PC-3 (cell line): ENCODE data around the gene SLC2A4. TPM values are rescaled to one million over a fixed set of nuclear protein-coding genes. Genes with fewer than 3 reads are reported as not detected.

ENCODE experiments used
- ATAC-seq: fragments of 200-7000 bp; cut with Tn5 transposase; 2 replicates; pipeline ENCODE4 v1.9.1; 2020; ENCODE audit warnings: mild to moderate bottlenecking, moderate library complexity
- BruUV-seq: library from RNA; stranded (reverse); fragments of 400-500 nt; replicated peaks from 2 replicates; lab custom pipeline; 2021; lab: Mats Ljungman, UMichigan
- CTCF ChIA-PET: fragments of 300-600 bp; sonication (Branson Sonifier 250); formaldehyde crosslinking; loops from one replicate; lab custom pipeline; 2022; ENCODE audit warnings: antibody characterized with exemption; lab: Charles Lee
- POLR2A ChIA-PET: fragments of 300-600 bp; sonication (Branson Sonifier 250); formaldehyde crosslinking; loops from one replicate; lab custom pipeline; 2022; ENCODE audit warnings: antibody characterized with exemption; ENCODE audit not compliant: unreplicated experiment; lab: Charles Lee
- DNase-seq: peaks from one replicate; pipeline ENCODE4 v3.0.0-alpha.2; 2015
- H2AFZ ChIP-seq: fragments of 300-600 bp; sonication (generic); 2 replicates; pipeline ENCODE4 v1.6.0; 2016; ENCODE audit warnings: antibody characterized with exemption, low read length
- H3F3A ChIP-seq: fragments of 300-600 bp; sonication (generic); one replicate; pipeline ENCODE4 v1.6.0; 2017; ENCODE audit warnings: antibody characterized with exemption, low read length, control low read depth, mild to moderate bottlenecking; ENCODE audit not compliant: unreplicated experiment
- H3K27ac ChIP-seq: fragments of 300-600 bp; sonication (generic); 2 replicates; pipeline ENCODE4 v1.5.1; 2016; ENCODE audit warnings: mild to moderate bottlenecking, low read length
- H3K27me3 ChIP-seq: fragments of 300-600 bp; sonication (generic); 2 replicates; pipeline ENCODE4 v1.6.1; 2016; ENCODE audit warnings: low read length, mixed read lengths
- H3K36me3 ChIP-seq: fragments of 300-600 bp; sonication (generic); 2 replicates; pipeline ENCODE4 v1.6.1; 2016; ENCODE audit warnings: low read depth, mixed run types, low read length, mixed read lengths
- H3K4me1 ChIP-seq: fragments of 300-600 bp; sonication (generic); 2 replicates; pipeline ENCODE4 v1.5.1; 2016; ENCODE audit warnings: low read length; ENCODE audit not compliant: insufficient read depth
- H3K4me2 ChIP-seq: fragments of 300-600 bp; sonication (generic); 2 replicates; pipeline ENCODE4 v1.6.0; 2016; ENCODE audit warnings: low read length
- H3K4me3 ChIP-seq: fragments of 300-600 bp; sonication (generic); 2 replicates; pipeline ENCODE4 v1.5.1; 2016; ENCODE audit warnings: mild to moderate bottlenecking, low read length, mixed read lengths
- H3K79me2 ChIP-seq: fragments of 300-600 bp; sonication (generic); 2 replicates; pipeline ENCODE4 v1.6.1; 2017; ENCODE audit warnings: low read length, mixed read lengths
- H3K9ac ChIP-seq: fragments of 300-600 bp; sonication (generic); 2 replicates; pipeline ENCODE4 v1.6.0; 2016; ENCODE audit warnings: mild to moderate bottlenecking, low read length
- H3K9me2 ChIP-seq: fragments of 300-600 bp; sonication (generic); replicated peaks from 2 replicates; pipeline ENCODE4 v1.6.1; 2016; ENCODE audit warnings: mixed run types, low read length, mixed read lengths
- H3K9me3 ChIP-seq: fragments of 300-600 bp; sonication (generic); 2 replicates; pipeline ENCODE4 v1.6.1; 2016; ENCODE audit warnings: low read length, mixed read lengths
- H4K20me1 ChIP-seq: fragments of 300-600 bp; sonication (generic); 2 replicates; pipeline ENCODE4 v1.6.1; 2016; ENCODE audit warnings: low read length, mixed read lengths
- EZH2 ChIP-seq: fragments of 300-600 bp; sonication (generic); IDR thresholded peaks from one replicate; pipeline ENCODE4 v1.6.1; 2017; ENCODE audit warnings: antibody characterized with exemption, mild to moderate bottlenecking, low read length; ENCODE audit not compliant: unreplicated experiment
- EZH2phosphoT487 ChIP-seq: fragments of 300-600 bp; sonication (generic); IDR thresholded peaks from 2 replicates; pipeline ENCODE4 v1.6.1; 2018; ENCODE audit warnings: mild to moderate bottlenecking, antibody characterized with exemption, low read length, borderline replicate concordance
- intact Hi-C: fragments of 100-400 bp; cut with micrococcal nuclease; formaldehyde crosslinking; loops from 2 replicates; pipeline ENCODE4 v1.9.0; 2023
- total RNA-seq: library from RNA; depleted of rRNA; stranded (reverse); fragments of >200 nt; gene quantifications from 2 replicates; pipeline ENCODE4 v1.2.3, GENCODE V29; 2014
- TF ChIP-seq, protein P1 (sequence below): fragments of 300-600 bp; sonication (generic); conservative IDR thresholded peaks from 2 replicates; pipeline ENCODE4 v1.5.1; 2017; ENCODE audit warnings: antibody characterized with exemption, low read depth, mild to moderate bottlenecking, low read length

SLC2A4 gene
- total RNA-seq, 1 experiment from 2014 or later = 0.29 TPM

DNA sequence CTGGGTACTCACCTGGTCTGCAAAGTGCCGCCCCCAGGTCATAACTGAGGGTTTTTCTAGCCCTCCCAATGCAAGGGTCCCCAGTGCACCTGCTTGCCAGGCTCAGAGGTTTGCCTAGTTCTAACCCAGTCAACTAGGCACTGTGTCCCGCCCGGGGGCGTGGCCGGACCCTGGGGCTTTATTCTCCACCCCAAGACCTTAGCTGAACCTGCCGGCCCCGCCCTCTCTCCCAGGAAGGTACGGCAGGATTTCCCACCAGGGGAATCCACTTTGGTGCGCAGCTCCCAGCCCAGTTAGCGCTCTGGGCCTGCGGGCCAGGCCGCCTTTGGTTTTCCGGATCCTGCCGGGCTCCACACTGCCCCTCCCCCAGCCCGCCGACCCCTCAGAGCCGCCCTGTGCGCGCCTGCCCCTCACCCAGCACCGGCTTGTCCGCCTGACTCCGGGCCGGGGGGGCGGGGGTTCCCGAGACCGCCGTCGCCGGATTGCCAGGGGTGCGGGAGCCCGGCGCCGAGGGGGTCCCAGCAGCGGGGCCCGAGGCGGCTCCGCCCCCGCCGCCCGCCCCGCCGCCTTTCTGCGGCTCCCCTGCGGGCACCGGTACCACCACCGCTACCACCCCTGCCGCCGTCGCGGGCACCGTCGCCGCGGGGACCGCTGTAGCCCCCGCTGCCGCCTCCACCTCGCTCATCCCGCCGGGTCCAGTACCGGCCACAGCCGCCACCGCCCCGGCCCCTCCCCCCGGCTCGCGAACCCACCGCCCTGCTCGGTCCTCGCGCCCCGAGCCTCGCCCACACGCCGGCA is 12.5 kb downstream of the SLC2A4 start:
- H3K4me2 ChIP-seq = no peak overlapping the region
- POLR2A ChIA-PET = no interaction called here
- no peak overlapping the region for H3K4me3 ChIP-seq
- no peaks in the 10 kb centered on the region for H3F3A ChIP-seq
- H3K79me2 ChIP-seq = no peaks in the 10 kb centered on the region
- no peak overlapping the region for H3K27ac ChIP-seq
- TF ChIP-seq, protein P1, sequence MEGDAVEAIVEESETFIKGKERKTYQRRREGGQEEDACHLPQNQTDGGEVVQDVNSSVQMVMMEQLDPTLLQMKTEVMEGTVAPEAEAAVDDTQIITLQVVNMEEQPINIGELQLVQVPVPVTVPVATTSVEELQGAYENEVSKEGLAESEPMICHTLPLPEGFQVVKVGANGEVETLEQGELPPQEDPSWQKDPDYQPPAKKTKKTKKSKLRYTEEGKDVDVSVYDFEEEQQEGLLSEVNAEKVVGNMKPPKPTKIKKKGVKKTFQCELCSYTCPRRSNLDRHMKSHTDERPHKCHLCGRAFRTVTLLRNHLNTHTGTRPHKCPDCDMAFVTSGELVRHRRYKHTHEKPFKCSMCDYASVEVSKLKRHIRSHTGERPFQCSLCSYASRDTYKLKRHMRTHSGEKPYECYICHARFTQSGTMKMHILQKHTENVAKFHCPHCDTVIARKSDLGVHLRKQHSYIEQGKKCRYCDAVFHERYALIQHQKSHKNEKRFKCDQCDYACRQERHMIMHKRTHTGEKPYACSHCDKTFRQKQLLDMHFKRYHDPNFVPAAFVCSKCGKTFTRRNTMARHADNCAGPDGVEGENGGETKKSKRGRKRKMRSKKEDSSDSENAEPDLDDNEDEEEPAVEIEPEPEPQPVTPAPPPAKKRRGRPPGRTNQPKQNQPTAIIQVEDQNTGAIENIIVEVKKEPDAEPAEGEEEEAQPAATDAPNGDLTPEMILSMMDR = no peak
- TF ChIP-seq EZH2 = no peak
- no peak for TF ChIP-seq EZH2phosphoT487
- ATAC-seq (no peak), DNase-seq (no peak)
- intact Hi-C loops = no loop called here
- CTCF ChIA-PET = no interaction called here
- H3K4me1 ChIP-seq = peaks cover 7% of the 10 kb centered on the region; the same call in 1 of the 2 replicates
- no peaks in the 10 kb centered on the region for H3K27me3 ChIP-seq
- BruUV-seq = no TSS peak
- H3K9me2 ChIP-seq = no peaks in the 10 kb centered on the region
- H3K9me3 ChIP-seq = no peaks in the 10 kb centered on the region
- no peaks in the 10 kb centered on the region for H4K20me1 ChIP-seq
- no peak overlapping the region for H2AFZ ChIP-seq
- H3K36me3 ChIP-seq = no peaks in the 10 kb centered on the region
- no peak overlapping the region for H3K9ac ChIP-seq

GRCh38 chr17:7294614-7295153 is 13.2 kb downstream of the SLC2A4 start, which contains the start of gene YBX2:
YBX2 (minus strand) TSS chr17:7294639; CDS start chr17:7294500, 139 bp downstream.
- peak within 1 kb of the TSS; percentile 82 for H3K4me2 ChIP-seq
- H2AFZ ChIP-seq = peak within 1 kb of the TSS; percentile 87

More at GRCh38 chr17:7294614-7295153, 13.2 kb downstream of the SLC2A4 start, which contains the start of gene YBX2:
- ATAC-seq (peak; percentile 37), DNase-seq (peak; percentile 49)
- Histone ChIP-seq H3K9ac (no peak within 1 kb of the TSS), H3K27ac (no peak within 1 kb of the TSS), H4K20me1 (no peaks in the 10 kb centered on the region), H3F3A (no peaks in the 10 kb centered on the region), H3K4me3 (peak within 1 kb of the TSS; percentile 62), H3K4me1 (peaks cover 7% of the 10 kb centered on the region; the same call in 1 of the 2 replicates), H3K9me3 (no peaks in the 10 kb centered on the region), H3K36me3 (no peaks in the 10 kb centered on the region), H3K9me2 (no peaks in the 10 kb centered on the region), H3K27me3 (no peaks in the 10 kb centered on the region), H3K79me2 (no peaks in the 10 kb centered on the region)
- ChIA-PET POLR2A (no interaction called here), CTCF (no interaction called here)
- intact Hi-C loops = no loop called here
- TF ChIP-seq, protein P1 = no peak
- TF ChIP-seq EZH2 (no peak), EZH2phosphoT487 (no peak)
- no TSS peak for BruUV-seq
